Cardiac muscle cell (in vitro differentiated cells and primary cell): Measurements from ENCODE around the gene CYP1A2. TPM values are rescaled to one million over a fixed set of nuclear protein-coding genes. Genes with fewer than 3 reads are reported as not detected.
"Not testable (repeated sequence)": the region's sequence is repeated elsewhere in the genome, so short reads cannot be mapped to it uniquely, and the experiment has no call there.

Experiments used
- DNase-seq, 2 donors: peaks; one replicate each; pipeline versions ENCODE4 v3.0.0 to v3.0.0-alpha.2; 2010 to 2017; ENCODE audit warnings: low read depth in 1 of 2, low spot score in 1 of 2
- H3K27ac ChIP-seq: fragments of 200-600 bp; sonication (generic); 2 replicates; pipeline ENCODE4 v1.5.1; 2016
- H3K27me3 ChIP-seq: fragments of 200-600 bp; sonication (generic); 2 replicates; pipeline ENCODE4 v1.6.0; 2016; ENCODE audit warnings: control low read depth
- H3K36me3 ChIP-seq: fragments of 200-600 bp; sonication (generic); 2 replicates; pipeline ENCODE4 v1.5.1; 2016; ENCODE audit warnings: control low read depth
- H3K4me1 ChIP-seq: fragments of 200-600 bp; sonication (generic); 2 replicates; pipeline ENCODE4 v1.8.1; 2017; ENCODE audit warnings: low read depth, mild to moderate bottlenecking, mixed run types
- H3K4me3 ChIP-seq: fragments of 200-600 bp; sonication (generic); 2 replicates; pipeline ENCODE4 v1.5.1; 2016; ENCODE audit warnings: mild to moderate bottlenecking
- H3K9me3 ChIP-seq: fragments of 200-600 bp; sonication (generic); 2 replicates; pipeline ENCODE4 v1.5.1; 2017; ENCODE audit warnings: low read depth, mild to moderate bottlenecking, control low read depth
- CTCF ChIP-seq: IDR thresholded peaks from 2 replicates; pipeline ENCODE4 v1.5.1; 2012; ENCODE audit warnings: low read depth, mild to moderate bottlenecking, low read length
- polyA plus RNA-seq: library from polyadenylated mRNA; unstranded; fragments of >200 nt; fragmentation: Nextera tagmentation; extraction: Ambion mirVana; gene quantifications from 2 replicates; pipeline ENCODE4 v1.2.1, GENCODE V29; 2016
- total RNA-seq: library from RNA; depleted of rRNA; stranded (reverse); fragments of >200 nt; gene quantifications from 2 replicates; pipeline ENCODE4 v1.2.3, GENCODE V29; 2016

Gene CYP1A2
- total and polyA plus RNA-seq, 2 experiments from 2014 or later = not detected

GRCh38 chr15:74730619-74731316, 17.9 kb upstream of the CYP1A2 start:
- Histone ChIP-seq H3K27ac (no peak overlapping the region), H3K27me3 (peaks cover 9% of the 10 kb centered on the region), H3K4me3 (no peak overlapping the region), H3K4me1 (no peaks in the 10 kb centered on the region), H3K9me3 (no peaks in the 10 kb centered on the region), H3K36me3 (no peaks in the 10 kb centered on the region)
- no peak for TF ChIP-seq CTCF
- DNase-seq = no peak

DNA sequence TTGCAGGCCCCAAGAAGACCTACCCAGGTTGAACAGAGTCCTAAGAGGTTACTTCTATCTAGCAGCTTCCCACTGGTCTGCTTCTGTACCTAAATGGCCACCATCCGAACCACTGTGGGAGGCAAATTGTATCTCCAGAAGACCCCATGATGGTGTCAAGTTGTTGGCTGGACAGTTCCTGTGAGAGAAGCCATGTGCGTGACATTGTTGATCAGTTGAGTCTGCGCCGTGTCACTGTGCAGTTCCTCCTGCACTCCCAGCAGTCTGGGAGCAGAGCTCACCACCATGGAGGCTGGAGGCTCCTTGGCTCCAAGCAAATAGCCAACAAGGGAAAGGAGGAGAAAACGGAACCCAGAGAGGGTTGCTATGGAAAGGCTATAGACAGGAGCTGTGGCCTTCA, 15.8 kb upstream of the CYP1A2 start:
- H3K9me3 ChIP-seq = no peaks in the 10 kb centered on the region
- H3K4me3 ChIP-seq = no peak overlapping the region
- DNase-seq = no peak
- H3K36me3 ChIP-seq = no peaks in the 10 kb centered on the region
- no peaks in the 10 kb centered on the region for H3K4me1 ChIP-seq
- TF ChIP-seq CTCF = no peak
- peaks cover under 1% of the 10 kb centered on the region for H3K27me3 ChIP-seq
- no peak overlapping the region for H3K27ac ChIP-seq

DNA sequence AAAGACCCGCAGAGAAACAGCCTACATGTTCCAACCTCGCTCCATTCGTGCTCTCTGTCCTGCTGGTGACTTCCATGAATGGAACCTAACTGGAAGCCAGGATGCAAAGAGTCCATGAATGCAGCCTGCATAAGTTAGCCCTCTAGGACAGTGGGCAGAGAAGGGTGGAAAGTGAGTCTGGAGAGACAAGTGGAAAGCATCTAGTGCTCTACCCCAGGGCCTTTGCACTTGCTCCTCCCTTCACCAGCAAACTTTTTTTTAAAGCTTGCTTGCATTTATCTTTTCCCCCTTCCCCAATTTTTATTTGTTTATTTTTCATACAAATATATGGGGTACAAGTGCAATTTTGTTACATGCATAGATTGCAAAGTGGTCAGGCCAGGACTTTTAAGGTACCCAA, 15.4 kb upstream of the CYP1A2 start:
- H3K4me3 ChIP-seq = no peak overlapping the region
- no peak for TF ChIP-seq CTCF
- no peaks in the 10 kb centered on the region for H3K27me3 ChIP-seq
- no peak for DNase-seq
- H3K27ac ChIP-seq = no peak overlapping the region
- no peaks in the 10 kb centered on the region for H3K4me1 ChIP-seq
- no peaks in the 10 kb centered on the region for H3K36me3 ChIP-seq
- no peaks in the 10 kb centered on the region for H3K9me3 ChIP-seq

DNA sequence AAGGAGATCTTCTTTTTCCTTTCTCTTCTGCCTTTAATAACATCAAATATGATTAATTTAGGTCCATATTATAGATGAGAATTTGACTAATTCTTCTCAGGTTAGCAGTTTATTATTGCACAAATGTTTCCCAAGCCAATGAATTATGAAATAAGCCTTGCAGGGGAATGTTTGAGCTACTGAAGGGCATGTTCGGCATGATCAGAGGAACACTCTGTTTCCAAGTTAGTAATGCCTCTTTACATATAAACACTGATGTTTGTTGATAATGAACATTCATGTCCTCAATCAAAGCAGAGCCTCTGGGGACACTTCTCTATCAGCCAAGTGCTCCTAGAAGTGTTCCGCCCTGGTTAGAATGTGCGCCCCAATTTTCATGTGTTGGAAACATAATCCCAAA, 13.3 kb upstream of the CYP1A2 start:
- H3K9me3 ChIP-seq = no peaks in the 10 kb centered on the region
- H3K27ac ChIP-seq = no peak overlapping the region
- no peak overlapping the region for H3K4me3 ChIP-seq
- DNase-seq = no peak
- no peaks in the 10 kb centered on the region for H3K36me3 ChIP-seq
- H3K4me1 ChIP-seq = no peaks in the 10 kb centered on the region
- no peak for TF ChIP-seq CTCF
- no peaks in the 10 kb centered on the region for H3K27me3 ChIP-seq

- not testable (repeated sequence) for H3K36me3 ChIP-seq, H3K9me3 ChIP-seq, H3K27ac ChIP-seq, H3K27me3 ChIP-seq, H3K4me1 ChIP-seq, H3K4me3 ChIP-seq, DNase-seq
Measured at GRCh38 chr15:74738239-74738638, 10.4 kb upstream of the CYP1A2 start.

DNA sequence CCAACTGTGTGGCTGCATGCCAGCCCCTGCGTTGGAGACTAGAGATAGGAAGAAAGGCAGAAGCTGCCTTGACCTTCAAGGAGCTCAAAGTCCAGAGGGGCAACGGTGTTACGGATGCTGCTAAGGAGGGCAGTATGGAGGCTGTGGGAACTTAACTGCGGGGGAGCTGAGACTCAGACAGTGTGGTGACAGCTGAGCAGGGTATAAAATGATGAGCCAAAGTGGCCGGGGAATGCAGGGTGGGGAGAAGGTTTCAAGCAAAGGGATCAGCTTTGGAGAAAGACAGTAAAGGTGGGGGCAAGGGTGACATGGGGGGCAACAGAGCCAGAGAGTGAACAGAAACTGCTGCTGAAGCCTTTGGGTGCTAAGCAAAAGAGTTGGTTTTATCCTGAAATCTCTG, 6.2 kb upstream of the CYP1A2 start:
- H3K9me3 ChIP-seq = no peaks in the 10 kb centered on the region
- no peaks in the 10 kb centered on the region for H3K4me1 ChIP-seq
- DNase-seq = no peak
- H3K4me3 ChIP-seq = no peak overlapping the region
- peaks cover 3% of the 10 kb centered on the region for H3K27me3 ChIP-seq
- no peak overlapping the region for H3K27ac ChIP-seq
- TF ChIP-seq CTCF = no peak
- H3K36me3 ChIP-seq = no peaks in the 10 kb centered on the region
